Caco-2 (cell line): Measurements from ENCODE around the gene KCNH5. TPM values are rescaled to one million over a fixed set of nuclear protein-coding genes. Genes with fewer than 3 reads are reported as not detected.

ENCODE experiments used
- BruUV-seq: library from RNA; stranded (reverse); fragments of 400-500 nt; replicated peaks from 2 replicates; lab custom pipeline; 2021; lab: Mats Ljungman, UMichigan
- CTCF ChIA-PET: fragments of 300-600 bp; sonication (Branson Sonifier 250); formaldehyde crosslinking; loops from one replicate; lab custom pipeline; 2022; ENCODE audit warnings: antibody characterized with exemption; lab: Charles Lee
- POLR2A ChIA-PET: fragments of 300-600 bp; sonication (Branson Sonifier 250); formaldehyde crosslinking; loops from one replicate; lab custom pipeline; 2022; ENCODE audit warnings: antibody characterized with exemption; lab: Charles Lee
- DNase-seq, 2 experiments: peaks; one replicate each; pipeline versions ENCODE4 v3.0.0 to v3.0.0-alpha.2; 2020 to 2022
- H3K27me3 ChIP-seq: replicated peaks from 2 replicates; pipeline ENCODE4 v1.6.0; 2011; ENCODE audit warnings: low read length; ENCODE audit not compliant: control insufficient read depth, insufficient read depth
- H3K36me3 ChIP-seq: 2 replicates; pipeline ENCODE4 v1.5.1; 2011; ENCODE audit warnings: low read length; ENCODE audit not compliant: control insufficient read depth, insufficient read depth
- H3K4me1 ChIP-seq: fragments of 250-450 bp; sonication (Bioruptor Pico); 2 replicates; pipeline ENCODE4 v1.5.1; 2020; ENCODE audit warnings: mild to moderate bottlenecking
- H3K4me3 ChIP-seq: 2 replicates; pipeline ENCODE4 v1.5.1; 2011; ENCODE audit warnings: low read depth, mild to moderate bottlenecking, control low read depth, low read length
- H3K9me3 ChIP-seq: fragments of 250-450 bp; sonication (Bioruptor Pico); 2 replicates; pipeline ENCODE4 v1.5.1; 2020; ENCODE audit warnings: mild to moderate bottlenecking, moderate library complexity
- H3K27ac Mint-ChIP-seq: one replicate; pipeline ENCODE4 v1.8.0; 2022; ENCODE audit warnings: mixed read lengths; ENCODE audit not compliant: unreplicated experiment
- H3K27me3 Mint-ChIP-seq: one replicate; pipeline ENCODE4 v1.8.0; 2022; ENCODE audit warnings: mixed read lengths; ENCODE audit not compliant: insufficient read depth, unreplicated experiment
- H3K36me3 Mint-ChIP-seq: one replicate; pipeline ENCODE4 v1.8.0; 2022; ENCODE audit warnings: mild to moderate bottlenecking, mixed read lengths; ENCODE audit not compliant: insufficient read depth, unreplicated experiment
- H3K4me1 Mint-ChIP-seq: one replicate; pipeline ENCODE4 v1.8.0; 2022; ENCODE audit warnings: low read depth, mixed read lengths; ENCODE audit not compliant: unreplicated experiment
- H3K4me3 Mint-ChIP-seq: one replicate; pipeline ENCODE4 v1.8.0; 2022; ENCODE audit warnings: mild to moderate bottlenecking, moderate library complexity, mixed read lengths; ENCODE audit not compliant: unreplicated experiment
- H3K9me3 Mint-ChIP-seq: one replicate; pipeline ENCODE4 v1.8.0; 2022; ENCODE audit warnings: mixed read lengths; ENCODE audit not compliant: unreplicated experiment
- intact Hi-C: fragments of 100-400 bp; cut with micrococcal nuclease; formaldehyde crosslinking; loops from one replicate; pipeline ENCODE4 v1.10.0; 2022; ENCODE audit not compliant: unreplicated experiment
- total RNA-seq: library from RNA; stranded (reverse); gene quantifications from 2 replicates; pipeline ENCODE4 v1.2.3, GENCODE V29; 2022
- TF ChIP-seq, protein P1 (sequence below), 2 experiments: fragments of 200-600 bp in 1 of 2; IDR thresholded peaks; 1 replicate in 1 of 2; 2 replicates in 1 of 2; pipeline versions ENCODE4 v1.5.1 to v1.8.0; 2011 to 2022; ENCODE audit warnings: antibody characterized with exemption in 1 of 2, control low read depth in 1 of 2, inconsistent platforms in 1 of 2, low read depth in 1 of 2, low read length in 1 of 2, mild to moderate bottlenecking in 1 of 2, moderate library complexity in 1 of 2; ENCODE audit not compliant: insufficient read depth in 1 of 2, severe bottlenecking in 1 of 2, unreplicated experiment in 1 of 2

Gene KCNH5
- total RNA-seq, 1 experiment from 2014 or later: not detected

DNA sequence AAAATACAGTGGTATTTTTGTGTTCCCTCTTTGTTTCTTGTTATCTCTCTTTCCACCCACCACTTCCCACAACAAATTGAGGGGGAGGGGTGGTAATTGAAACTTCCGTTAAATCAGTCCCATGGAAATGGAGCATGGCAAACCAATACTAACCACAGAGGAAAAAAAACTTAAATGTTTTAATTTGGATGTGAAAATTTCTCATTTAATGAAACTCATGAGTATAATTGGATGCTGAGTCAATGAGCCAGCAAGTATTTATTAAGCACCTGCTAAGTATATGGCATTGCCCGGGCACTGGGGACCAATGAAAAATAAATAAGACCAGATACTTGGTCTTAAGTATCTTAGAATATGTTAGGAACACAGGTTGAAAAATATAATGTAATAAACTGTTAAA lies 147.5 kb downstream of the KCNH5 start:
- Mint-ChIP-seq H3K9me3 (peaks cover 6% of the 10 kb centered on the region), H3K27me3 (no peaks in the 10 kb centered on the region), H3K4me1 (no peaks in the 10 kb centered on the region), H3K27ac (no peak overlapping the region), H3K36me3 (no peaks in the 10 kb centered on the region), H3K4me3 (no peak overlapping the region)
- H3K9me3 ChIP-seq: no peaks in the 10 kb centered on the region; the same call in 1 of the 2 replicates
- H3K36me3 ChIP-seq: no peaks in the 10 kb centered on the region
- no peaks in the 10 kb centered on the region for H3K4me1 ChIP-seq
- POLR2A ChIA-PET: no interaction called here
- TF ChIP-seq, protein P1, sequence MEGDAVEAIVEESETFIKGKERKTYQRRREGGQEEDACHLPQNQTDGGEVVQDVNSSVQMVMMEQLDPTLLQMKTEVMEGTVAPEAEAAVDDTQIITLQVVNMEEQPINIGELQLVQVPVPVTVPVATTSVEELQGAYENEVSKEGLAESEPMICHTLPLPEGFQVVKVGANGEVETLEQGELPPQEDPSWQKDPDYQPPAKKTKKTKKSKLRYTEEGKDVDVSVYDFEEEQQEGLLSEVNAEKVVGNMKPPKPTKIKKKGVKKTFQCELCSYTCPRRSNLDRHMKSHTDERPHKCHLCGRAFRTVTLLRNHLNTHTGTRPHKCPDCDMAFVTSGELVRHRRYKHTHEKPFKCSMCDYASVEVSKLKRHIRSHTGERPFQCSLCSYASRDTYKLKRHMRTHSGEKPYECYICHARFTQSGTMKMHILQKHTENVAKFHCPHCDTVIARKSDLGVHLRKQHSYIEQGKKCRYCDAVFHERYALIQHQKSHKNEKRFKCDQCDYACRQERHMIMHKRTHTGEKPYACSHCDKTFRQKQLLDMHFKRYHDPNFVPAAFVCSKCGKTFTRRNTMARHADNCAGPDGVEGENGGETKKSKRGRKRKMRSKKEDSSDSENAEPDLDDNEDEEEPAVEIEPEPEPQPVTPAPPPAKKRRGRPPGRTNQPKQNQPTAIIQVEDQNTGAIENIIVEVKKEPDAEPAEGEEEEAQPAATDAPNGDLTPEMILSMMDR (IDR thresholded peaks at IDR 0.05; ENCODE audit: insufficient read depth in 1 of 2, low read depth in 1 of 2, low read length in 1 of 2, severe bottlenecking in 1 of 2, unreplicated experiment in 1 of 2): no peak
- H3K4me3 ChIP-seq: no peak overlapping the region
- intact Hi-C loops: no loop called here
- DNase-seq: no peak
- H3K27me3 ChIP-seq: no peaks in the 10 kb centered on the region
- no TSS peak for BruUV-seq
- CTCF ChIA-PET: no interaction called here

DNA sequence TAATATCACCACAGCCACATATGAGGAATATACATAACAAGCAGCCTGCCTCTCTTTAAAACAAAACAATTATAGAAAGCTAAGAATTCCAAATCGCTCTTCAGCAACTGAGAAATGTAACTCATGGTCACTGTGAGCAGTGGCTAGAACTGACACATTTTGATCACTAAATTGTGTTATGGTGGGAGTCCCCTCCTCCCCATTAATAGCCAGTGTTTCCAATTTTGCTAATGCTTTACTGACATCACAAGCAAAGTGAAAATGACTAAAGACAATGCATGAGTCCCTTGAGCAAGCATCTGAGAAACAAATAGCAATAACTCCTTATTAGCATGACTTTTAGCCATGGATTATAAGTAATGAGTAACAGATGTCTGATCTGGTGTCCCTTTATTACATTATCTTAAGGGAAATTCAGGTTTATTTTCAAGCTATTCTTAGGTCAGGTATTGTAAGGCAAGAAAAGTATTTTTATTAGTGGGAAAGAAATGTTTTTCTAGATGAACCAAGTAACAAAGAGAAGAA lies 148.3 kb downstream of the KCNH5 start:
- POLR2A ChIA-PET: no interaction called here
- Mint-ChIP-seq H3K27ac (no peak overlapping the region), H3K9me3 (peaks cover 6% of the 10 kb centered on the region), H3K27me3 (no peaks in the 10 kb centered on the region), H3K36me3 (no peaks in the 10 kb centered on the region), H3K4me1 (no peaks in the 10 kb centered on the region), H3K4me3 (no peak overlapping the region)
- Histone ChIP-seq H3K27me3 (no peaks in the 10 kb centered on the region), H3K4me3 (no peak overlapping the region), H3K9me3 (no peaks in the 10 kb centered on the region; the same call in 1 of the 2 replicates), H3K4me1 (no peaks in the 10 kb centered on the region), H3K36me3 (no peaks in the 10 kb centered on the region)
- TF ChIP-seq, protein P1 (IDR thresholded peaks at IDR 0.05; ENCODE audit: insufficient read depth in 1 of 2, low read depth in 1 of 2, low read length in 1 of 2, severe bottlenecking in 1 of 2, unreplicated experiment in 1 of 2): no peak
- CTCF ChIA-PET: no interaction called here
- no TSS peak for BruUV-seq
- DNase-seq: no peak
- intact Hi-C loops: no loop called here

- H3K4me3 Mint-ChIP-seq: no peak overlapping the region
- intact Hi-C loops: no loop called here
- POLR2A ChIA-PET: no interaction called here
- no peak for DNase-seq
- no peaks in the 10 kb centered on the region for H3K27me3 Mint-ChIP-seq
- TF ChIP-seq, protein P1 (IDR thresholded peaks at IDR 0.05; ENCODE audit: insufficient read depth in 1 of 2, low read depth in 1 of 2, low read length in 1 of 2, severe bottlenecking in 1 of 2, unreplicated experiment in 1 of 2): no peak
- no peaks in the 10 kb centered on the region for H3K36me3 Mint-ChIP-seq
- no peak overlapping the region for H3K27ac Mint-ChIP-seq
- no peaks in the 10 kb centered on the region for H3K4me1 ChIP-seq
- H3K27me3 ChIP-seq: no peaks in the 10 kb centered on the region
- H3K9me3 ChIP-seq: no peaks in the 10 kb centered on the region
- no peak overlapping the region for H3K4me3 ChIP-seq
- no peaks in the 10 kb centered on the region for H3K36me3 ChIP-seq
- CTCF ChIA-PET: no interaction called here
- H3K4me1 Mint-ChIP-seq: no peaks in the 10 kb centered on the region
- BruUV-seq: no TSS peak
- no peaks in the 10 kb centered on the region for H3K9me3 Mint-ChIP-seq
Measured at GRCh38 chr14:62894736-62895135, 150.5 kb downstream of the KCNH5 start.
